ENCODE data around the gene ATAD5.

DNA sequence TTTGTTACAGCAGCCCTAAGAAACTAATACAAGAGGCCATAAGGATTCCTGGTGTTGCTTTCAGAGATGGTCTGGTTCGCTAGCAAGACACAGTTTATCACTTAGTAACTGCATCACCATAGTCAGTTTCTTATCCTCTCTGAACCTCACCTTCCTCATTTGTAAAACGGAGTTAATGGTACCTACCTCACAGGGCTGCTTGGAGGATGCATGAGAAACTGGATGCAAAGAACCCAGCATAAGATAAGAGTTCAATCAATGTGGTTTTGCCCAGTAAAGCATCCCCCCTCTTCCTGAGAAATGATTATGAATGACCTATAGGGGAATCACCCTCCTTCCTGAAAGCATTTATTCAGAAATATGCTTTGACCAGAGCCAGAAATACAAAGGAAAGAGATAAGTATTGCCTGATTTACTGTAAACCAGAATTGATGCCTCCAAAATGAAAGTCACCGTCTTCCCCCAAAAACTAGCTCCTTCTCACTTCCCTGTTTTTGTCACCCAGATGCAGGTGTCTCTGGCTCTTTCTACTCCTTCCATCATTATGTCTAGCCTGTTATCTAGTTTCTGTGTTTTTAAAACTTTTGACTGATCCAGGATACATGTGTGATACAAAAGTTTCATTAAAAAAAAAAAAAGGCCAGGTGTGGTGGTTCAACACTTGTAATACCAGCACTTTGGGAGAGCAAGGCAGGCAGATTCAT, 77.1 kb downstream of the ATAD5 start:
- no peak for TF ChIP-seq CTCF (IDR thresholded peaks at IDR 0.05)
- no peak for TF ChIP-seq POLR2A (IDR thresholded peaks at IDR 0.05)
